ENCODE measurements around the gene METRNL. TPM values are rescaled to one million over a fixed set of nuclear protein-coding genes. Genes with fewer than 3 reads are reported as not detected.
"Not testable (repeated sequence)": the region's sequence is repeated elsewhere in the genome, so short reads cannot be mapped to it uniquely, and the experiment has no call there.

Gene METRNL
- total RNA-seq, 1 donor, result 140 TPM

DNA sequence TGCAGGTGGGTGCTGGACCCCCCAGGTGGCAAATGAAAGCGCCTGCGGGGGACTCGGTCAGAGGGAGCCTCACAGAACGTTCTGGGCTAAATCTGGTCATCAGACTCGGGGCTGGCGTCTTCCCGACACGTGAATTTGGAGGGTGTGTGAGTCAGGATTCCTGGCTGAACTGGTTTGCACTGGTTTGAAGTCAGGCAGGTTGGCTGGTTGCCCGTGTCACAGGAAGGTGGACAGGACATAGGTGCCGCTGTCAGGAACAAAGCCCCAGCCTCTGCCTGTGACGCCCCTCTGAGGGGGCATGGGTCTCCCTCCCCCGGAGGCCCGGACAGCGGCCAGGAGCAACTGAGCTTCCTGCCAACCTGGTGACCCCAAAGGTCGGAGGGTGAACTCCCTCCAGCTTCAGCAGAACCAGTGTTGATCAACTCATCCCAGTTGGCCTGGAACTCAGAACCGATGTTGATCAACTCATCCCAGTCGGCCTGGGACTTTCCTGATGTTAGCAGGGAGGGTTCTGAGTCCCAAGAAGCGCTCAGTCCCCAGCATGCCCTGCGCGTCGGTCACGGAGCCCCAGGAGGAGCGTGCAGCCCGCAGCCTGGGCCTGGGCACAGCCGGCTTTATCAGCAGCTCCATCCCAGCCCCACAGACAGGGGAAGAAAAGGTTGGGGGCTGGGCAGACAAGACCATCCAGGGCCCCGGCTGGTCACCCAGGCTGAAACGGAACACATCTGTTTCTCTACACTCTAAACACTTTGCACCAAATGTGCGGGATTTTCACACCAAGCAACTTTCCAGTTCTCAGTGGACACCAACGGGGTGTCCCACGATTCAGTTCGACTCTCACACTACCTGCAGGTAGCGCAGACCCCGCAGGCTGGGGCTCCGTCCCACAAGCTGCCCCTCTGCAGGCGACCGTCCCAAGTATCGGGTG lies 14.4 kb upstream of the METRNL start:
- peak; percentile 85 for DNase-seq (ENCODE audit: insufficient read length, low spot score, missing footprints)
- TF ChIP-seq, protein P1, sequence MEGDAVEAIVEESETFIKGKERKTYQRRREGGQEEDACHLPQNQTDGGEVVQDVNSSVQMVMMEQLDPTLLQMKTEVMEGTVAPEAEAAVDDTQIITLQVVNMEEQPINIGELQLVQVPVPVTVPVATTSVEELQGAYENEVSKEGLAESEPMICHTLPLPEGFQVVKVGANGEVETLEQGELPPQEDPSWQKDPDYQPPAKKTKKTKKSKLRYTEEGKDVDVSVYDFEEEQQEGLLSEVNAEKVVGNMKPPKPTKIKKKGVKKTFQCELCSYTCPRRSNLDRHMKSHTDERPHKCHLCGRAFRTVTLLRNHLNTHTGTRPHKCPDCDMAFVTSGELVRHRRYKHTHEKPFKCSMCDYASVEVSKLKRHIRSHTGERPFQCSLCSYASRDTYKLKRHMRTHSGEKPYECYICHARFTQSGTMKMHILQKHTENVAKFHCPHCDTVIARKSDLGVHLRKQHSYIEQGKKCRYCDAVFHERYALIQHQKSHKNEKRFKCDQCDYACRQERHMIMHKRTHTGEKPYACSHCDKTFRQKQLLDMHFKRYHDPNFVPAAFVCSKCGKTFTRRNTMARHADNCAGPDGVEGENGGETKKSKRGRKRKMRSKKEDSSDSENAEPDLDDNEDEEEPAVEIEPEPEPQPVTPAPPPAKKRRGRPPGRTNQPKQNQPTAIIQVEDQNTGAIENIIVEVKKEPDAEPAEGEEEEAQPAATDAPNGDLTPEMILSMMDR (IDR thresholded peaks at IDR 0.05; ENCODE audit: extremely low read depth, low read depth, low read length), result no peak
- H3K27ac ChIP-seq (ENCODE audit: low read depth, low read length), result no peak overlapping the region
- H3K36me3 ChIP-seq (ENCODE audit: insufficient read depth, low read length), result no peaks in the 10 kb centered on the region
- no peaks in the 10 kb centered on the region for H3K9me3 ChIP-seq (ENCODE audit: low read depth, low read length)
- no peak overlapping the region for H2AFZ ChIP-seq (ENCODE audit: low read length)
- no peaks in the 10 kb centered on the region for H3K4me1 ChIP-seq (ENCODE audit: insufficient read depth, low read length)
- H3K27me3 ChIP-seq (ENCODE audit: insufficient read depth, low read length), result no peaks in the 10 kb centered on the region
- H4K20me1 ChIP-seq (ENCODE audit: insufficient read depth, low read length), result no peaks in the 10 kb centered on the region
- H3K4me3 ChIP-seq (ENCODE audit: insufficient read depth, low read length), result no peak overlapping the region
- H3K4me2 ChIP-seq (ENCODE audit: insufficient read depth, low read length), result no peak overlapping the region
- H3K79me2 ChIP-seq (ENCODE audit: insufficient read depth, low read length), result no peaks in the 10 kb centered on the region

DNA sequence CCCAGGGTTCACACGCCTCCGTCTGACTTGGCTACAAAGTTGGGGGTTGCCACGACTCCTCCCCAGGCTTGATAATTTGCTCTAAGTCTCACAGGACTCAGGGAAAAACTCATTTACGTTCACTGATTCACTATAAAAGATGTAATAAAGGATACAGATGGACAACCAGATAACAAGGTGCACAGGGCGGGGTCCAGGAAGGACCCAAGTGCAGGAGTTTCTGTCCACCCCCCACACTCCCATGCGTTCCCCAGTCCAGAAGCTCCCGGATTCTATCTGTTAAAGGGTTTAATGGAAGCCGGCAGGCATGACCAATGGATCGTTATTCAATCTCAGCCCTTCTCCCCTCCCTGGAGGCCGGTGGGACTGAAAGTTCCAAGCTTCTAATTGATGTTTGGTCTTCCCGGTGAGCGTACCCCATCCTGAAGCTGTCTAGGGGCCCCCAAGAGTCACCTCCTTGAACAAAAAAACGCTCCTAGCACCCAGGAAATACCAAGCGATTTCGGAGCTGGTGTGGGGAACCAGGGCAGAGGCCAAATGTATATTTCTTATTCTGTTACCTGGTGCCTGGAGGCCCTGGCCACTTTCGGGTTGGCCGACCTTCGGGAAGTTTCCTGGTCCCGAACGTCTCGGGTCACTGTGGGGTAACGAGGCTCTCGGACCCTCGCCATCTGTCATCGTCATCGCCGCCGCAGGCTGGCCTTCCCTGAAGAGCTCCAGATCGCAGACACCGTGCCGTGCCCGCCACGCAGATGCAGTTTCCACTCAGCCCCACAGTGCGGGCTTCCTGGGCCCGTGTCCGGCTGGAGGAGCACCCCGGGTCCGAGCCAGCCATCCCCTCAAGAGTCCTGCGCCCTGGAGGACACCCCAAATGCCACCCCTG lies 13.5 kb upstream of the METRNL start:
- Histone ChIP-seq H3K27ac (ENCODE audit: low read depth, low read length) (no peak overlapping the region), H3K36me3 (ENCODE audit: insufficient read depth, low read length) (no peaks in the 10 kb centered on the region), H3K79me2 (ENCODE audit: insufficient read depth, low read length) (no peaks in the 10 kb centered on the region), H4K20me1 (ENCODE audit: insufficient read depth, low read length) (no peaks in the 10 kb centered on the region), H3K9me3 (ENCODE audit: low read depth, low read length) (no peaks in the 10 kb centered on the region), H3K4me3 (ENCODE audit: insufficient read depth, low read length) (no peak overlapping the region), H2AFZ (ENCODE audit: low read length) (no peak overlapping the region), H3K4me1 (ENCODE audit: insufficient read depth, low read length) (no peaks in the 10 kb centered on the region), H3K4me2 (ENCODE audit: insufficient read depth, low read length) (no peak overlapping the region), H3K27me3 (ENCODE audit: insufficient read depth, low read length) (no peaks in the 10 kb centered on the region)
- DNase-seq (ENCODE audit: insufficient read length, low spot score, missing footprints), result peak; percentile 73
- TF ChIP-seq, protein P1 (IDR thresholded peaks at IDR 0.05; ENCODE audit: extremely low read depth, low read depth, low read length), result no peak

DNA sequence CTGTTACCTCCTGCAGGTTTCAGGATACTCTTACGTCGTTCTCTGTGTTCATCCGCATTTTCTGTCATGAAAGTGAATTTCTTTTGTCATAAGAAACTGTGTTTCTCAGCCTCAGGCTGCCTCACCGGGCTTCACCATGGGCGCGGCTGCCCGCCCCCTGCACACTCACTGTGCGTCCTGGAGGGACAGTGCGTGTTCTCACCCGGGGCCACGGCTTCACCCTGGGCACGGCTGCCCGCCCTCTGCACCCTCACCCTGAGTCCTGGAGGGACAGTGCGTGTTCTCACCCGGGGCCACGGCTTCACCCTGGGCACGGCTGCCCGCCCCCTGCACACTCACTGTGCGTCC lies 12.9 kb upstream of the METRNL start:
- not testable (repeated sequence) for H3K36me3 ChIP-seq (ENCODE audit: insufficient read depth, low read length); H3K9me3 ChIP-seq (ENCODE audit: low read depth, low read length); H3K4me2 ChIP-seq (ENCODE audit: insufficient read depth, low read length); H2AFZ ChIP-seq (ENCODE audit: low read length); H3K27ac ChIP-seq (ENCODE audit: low read depth, low read length); H3K4me1 ChIP-seq (ENCODE audit: insufficient read depth, low read length); H3K79me2 ChIP-seq (ENCODE audit: insufficient read depth, low read length); H3K27me3 ChIP-seq (ENCODE audit: insufficient read depth, low read length); DNase-seq (ENCODE audit: insufficient read length, low spot score, missing footprints); H3K4me3 ChIP-seq (ENCODE audit: insufficient read depth, low read length); H4K20me1 ChIP-seq (ENCODE audit: insufficient read depth, low read length)

DNA sequence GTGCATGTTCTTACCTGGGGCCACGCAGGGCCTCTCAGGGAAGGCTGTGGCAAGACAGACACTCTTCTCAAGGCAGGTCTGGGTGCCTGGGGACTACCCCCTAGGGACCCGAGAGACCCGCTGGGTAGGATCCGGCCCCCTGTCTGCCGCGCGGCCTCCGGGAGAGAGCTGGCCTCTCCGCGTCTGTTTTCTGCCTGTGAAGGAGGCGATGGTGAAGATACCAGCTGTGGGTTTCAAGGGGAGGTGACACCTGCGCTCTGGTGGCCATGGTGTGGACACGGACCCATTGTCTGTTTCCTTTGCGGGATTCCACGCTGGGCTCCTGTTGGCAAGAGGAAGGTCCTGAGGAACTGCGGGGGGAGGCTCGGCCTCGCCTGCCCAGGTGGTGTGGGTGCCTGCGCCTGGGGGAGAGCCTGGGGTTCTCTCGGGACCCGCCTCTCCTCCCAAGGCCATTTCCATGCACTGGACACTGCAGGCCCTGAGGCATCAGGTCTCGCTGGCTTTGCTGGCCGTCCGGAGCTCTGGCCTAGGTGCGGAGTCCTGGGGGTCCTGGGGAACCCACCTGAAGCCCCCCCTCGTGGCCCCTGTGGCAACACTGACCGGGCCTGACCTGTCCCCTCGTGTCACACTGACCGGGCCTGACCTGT lies 12.2 kb upstream of the METRNL start:
- Histone ChIP-seq H4K20me1 (ENCODE audit: insufficient read depth, low read length) (no peaks in the 10 kb centered on the region), H3K36me3 (ENCODE audit: insufficient read depth, low read length) (no peaks in the 10 kb centered on the region), H3K27me3 (ENCODE audit: insufficient read depth, low read length) (no peaks in the 10 kb centered on the region), H2AFZ (ENCODE audit: low read length) (no peak overlapping the region), H3K27ac (ENCODE audit: low read depth, low read length) (no peak overlapping the region), H3K79me2 (ENCODE audit: insufficient read depth, low read length) (no peaks in the 10 kb centered on the region), H3K9me3 (ENCODE audit: low read depth, low read length) (no peaks in the 10 kb centered on the region), H3K4me1 (ENCODE audit: insufficient read depth, low read length) (no peaks in the 10 kb centered on the region), H3K4me2 (ENCODE audit: insufficient read depth, low read length) (no peak overlapping the region), H3K4me3 (ENCODE audit: insufficient read depth, low read length) (no peak overlapping the region)
- DNase-seq (ENCODE audit: insufficient read length, low spot score, missing footprints), result peak; percentile 73
- TF ChIP-seq, protein P1 (IDR thresholded peaks at IDR 0.05; ENCODE audit: extremely low read depth, low read depth, low read length), result no peak

All from osteoblast (primary cell).